ENCODE measurements around the gene ARHGAP29. TPM values are rescaled to one million over a fixed set of nuclear protein-coding genes. Genes with fewer than 3 reads are reported as not detected.
A peak's percentile ranks its signal among the peaks of the same experiment; 100 is the strongest.

ARHGAP29 gene
- total and polyA plus RNA-seq, 8 donors, result 5.1 to 15.8 (median 9.7) TPM

DNA sequence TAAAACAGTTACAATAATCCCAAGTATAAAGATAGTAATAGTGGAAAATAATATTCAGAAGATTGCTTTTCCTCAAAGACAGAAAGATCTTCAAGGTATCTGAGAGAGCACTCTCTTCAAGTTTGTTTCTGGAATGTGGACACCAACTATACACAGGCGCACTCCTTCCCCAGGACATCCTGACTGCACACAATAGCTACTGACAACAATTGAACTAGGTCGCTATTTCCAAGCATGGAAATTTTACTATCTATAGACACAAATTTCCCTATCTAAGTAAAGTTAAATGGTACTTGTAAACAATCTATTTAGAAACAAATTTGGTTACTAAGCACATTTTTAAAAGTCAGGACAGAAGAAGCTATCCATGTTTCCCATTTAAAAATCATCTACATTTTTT is 19.1 kb downstream of the ARHGAP29 start:
- H3K4me1 ChIP-seq, result no peaks in the 10 kb centered on the region
- DNase-seq (no peak), FAIRE-seq (no peak), ATAC-seq (no peak)
- H3K27ac ChIP-seq, result no peak overlapping the region
- TF ChIP-seq, protein P1, sequence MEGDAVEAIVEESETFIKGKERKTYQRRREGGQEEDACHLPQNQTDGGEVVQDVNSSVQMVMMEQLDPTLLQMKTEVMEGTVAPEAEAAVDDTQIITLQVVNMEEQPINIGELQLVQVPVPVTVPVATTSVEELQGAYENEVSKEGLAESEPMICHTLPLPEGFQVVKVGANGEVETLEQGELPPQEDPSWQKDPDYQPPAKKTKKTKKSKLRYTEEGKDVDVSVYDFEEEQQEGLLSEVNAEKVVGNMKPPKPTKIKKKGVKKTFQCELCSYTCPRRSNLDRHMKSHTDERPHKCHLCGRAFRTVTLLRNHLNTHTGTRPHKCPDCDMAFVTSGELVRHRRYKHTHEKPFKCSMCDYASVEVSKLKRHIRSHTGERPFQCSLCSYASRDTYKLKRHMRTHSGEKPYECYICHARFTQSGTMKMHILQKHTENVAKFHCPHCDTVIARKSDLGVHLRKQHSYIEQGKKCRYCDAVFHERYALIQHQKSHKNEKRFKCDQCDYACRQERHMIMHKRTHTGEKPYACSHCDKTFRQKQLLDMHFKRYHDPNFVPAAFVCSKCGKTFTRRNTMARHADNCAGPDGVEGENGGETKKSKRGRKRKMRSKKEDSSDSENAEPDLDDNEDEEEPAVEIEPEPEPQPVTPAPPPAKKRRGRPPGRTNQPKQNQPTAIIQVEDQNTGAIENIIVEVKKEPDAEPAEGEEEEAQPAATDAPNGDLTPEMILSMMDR (IDR thresholded peaks at IDR 0.05), result no peak
- intact Hi-C loops (cut with DNase I), result loop anchor here in 1 of 3 donors (10.0 kb wide), 1 partner anchor 154 kb away; no protein-coding TSS in a partner anchor
- no peaks in the 10 kb centered on the region for H3K9me3 ChIP-seq
- H3K36me3 ChIP-seq, result no peaks in the 10 kb centered on the region
- H3K4me3 ChIP-seq, result no peak overlapping the region
- H3K27me3 ChIP-seq, result peaks cover 0 to 6% (median 0%) of the 10 kb centered on the region in 4 donors
- 79 to 87% methylated on average over 2 of the region's 2 CpGs for WGBS, 2 donors

DNA sequence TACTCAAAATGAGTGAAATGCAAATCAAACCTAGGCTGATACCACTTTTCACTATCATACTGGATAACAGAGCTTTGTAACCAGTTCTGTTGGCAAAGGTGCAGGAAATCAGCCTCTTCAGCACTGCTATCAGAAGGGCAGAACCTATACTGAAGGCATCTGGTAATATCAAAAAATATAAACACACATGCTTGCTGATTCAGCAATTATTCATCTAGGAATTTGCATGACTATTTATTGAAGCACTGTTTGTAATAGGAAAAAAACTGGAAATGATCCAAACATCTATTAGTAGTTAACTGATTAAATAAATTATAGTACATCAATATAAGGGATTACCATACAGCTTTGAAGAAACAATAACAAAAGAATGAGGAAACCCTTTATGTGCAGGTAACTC is 21.4 kb downstream of the ARHGAP29 start:
- intact Hi-C loops (cut with DNase I), result loop anchor here in 1 of 3 donors (10.0 kb wide), 1 partner anchor 151 kb away; no protein-coding TSS in a partner anchor
- no peak for ATAC-seq
- Histone ChIP-seq H3K36me3 (no peaks in the 10 kb centered on the region), H3K4me1 (no peaks in the 10 kb centered on the region), H3K4me3 (no peak overlapping the region), H3K27ac (no peak overlapping the region), H3K27me3 (peaks cover 0 to 6% (median 0%) of the 10 kb centered on the region in 4 donors), H3K9me3 (no peaks in the 10 kb centered on the region)
- DNase-seq, result no peak
- FAIRE-seq, result no peak
- TF ChIP-seq, protein P1 (IDR thresholded peaks at IDR 0.05), result no peak

DNA sequence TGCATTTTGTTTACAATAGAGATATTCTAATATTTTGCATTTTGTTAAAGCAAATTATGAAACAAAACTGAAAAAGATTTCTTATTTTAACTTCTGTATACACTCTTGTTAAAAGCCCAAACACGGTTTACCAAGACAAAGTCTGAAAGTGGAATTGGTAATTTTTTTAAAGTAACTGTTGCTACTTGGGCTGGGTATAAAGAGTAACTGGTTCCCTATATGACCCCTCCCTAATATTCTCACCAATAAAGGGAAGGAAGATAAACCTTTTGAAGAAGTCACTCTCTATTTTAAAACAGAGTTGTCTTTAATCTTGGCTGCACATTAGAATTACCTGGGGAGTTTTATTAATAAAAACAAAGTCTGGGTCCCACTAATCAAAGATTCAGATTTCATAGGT is 27.4 kb downstream of the ARHGAP29 start:
- intact Hi-C loops (cut with DNase I), result loop anchor here in 1 of 3 donors (10.0 kb wide), 1 partner anchor 145 kb away; no protein-coding TSS in a partner anchor
- WGBS, 2 donors, result 94 to 98% methylated on average over 1 of the region's 1 CpG
- H3K36me3 ChIP-seq, result peaks cover 0 to 6% (median 0%) of the 10 kb centered on the region in 3 donors
- H3K27ac ChIP-seq, result no peak overlapping the region
- H3K9me3 ChIP-seq, result no peaks in the 10 kb centered on the region
- H3K4me3 ChIP-seq, result no peak overlapping the region
- no peak for DNase-seq
- H3K4me1 ChIP-seq, result no peaks in the 10 kb centered on the region
- TF ChIP-seq, protein P1 (IDR thresholded peaks at IDR 0.05), result no peak
- no peak for ATAC-seq
- no peak for FAIRE-seq
- H3K27me3 ChIP-seq, result peaks cover 0 to 2% (median 0%) of the 10 kb centered on the region in 4 donors

DNA sequence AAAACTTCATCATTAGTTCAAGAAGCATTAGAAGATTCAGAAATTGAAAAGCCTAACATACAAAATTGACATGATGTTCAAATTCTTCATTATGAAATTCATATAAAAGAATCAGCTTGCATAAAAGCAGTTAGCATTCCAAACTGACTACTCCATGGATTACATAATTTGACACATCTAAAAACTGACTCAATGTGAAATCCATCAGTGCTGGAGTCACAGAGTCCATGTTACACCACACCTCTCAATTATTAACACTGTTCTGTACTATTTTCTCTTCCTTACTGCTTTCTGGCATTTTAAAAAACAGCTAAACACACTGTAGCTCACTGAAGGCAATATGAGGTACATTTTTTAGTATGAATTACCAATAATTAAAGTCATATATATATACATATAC is 28.0 kb downstream of the ARHGAP29 start:
- Histone ChIP-seq H3K4me3 (no peak overlapping the region), H3K27me3 (no peaks in the 10 kb centered on the region), H3K27ac (no peak overlapping the region), H3K4me1 (no peaks in the 10 kb centered on the region), H3K9me3 (no peaks in the 10 kb centered on the region), H3K36me3 (peaks cover 0 to 9% (median 0%) of the 10 kb centered on the region in 3 donors)
- TF ChIP-seq, protein P1 (IDR thresholded peaks at IDR 0.05), result no peak
- DNase-seq (no peak), FAIRE-seq (no peak), ATAC-seq (peak in 2 of 4 donors; percentile 25 to 40)
- intact Hi-C loops (cut with DNase I), result no loop called here

DNA sequence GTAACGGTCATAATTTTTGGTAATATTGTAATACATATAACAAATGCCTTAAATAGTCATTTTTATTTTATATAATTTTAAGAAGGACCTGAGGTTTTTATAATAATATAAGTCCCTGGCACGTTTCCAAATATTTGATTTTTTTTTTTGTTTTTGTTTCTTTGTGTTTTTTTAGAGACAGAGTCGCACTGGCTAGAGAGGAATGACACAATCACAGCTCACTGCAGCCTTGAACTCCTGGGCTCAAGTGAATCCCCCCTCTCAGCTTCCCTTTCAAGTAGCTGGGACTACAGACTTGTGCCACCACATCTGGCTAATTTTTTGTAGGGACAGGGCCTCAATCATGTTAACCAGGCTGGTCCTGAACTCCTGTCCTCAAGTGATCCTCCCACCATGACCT is 29.7 kb downstream of the ARHGAP29 start:
- intact Hi-C loops (cut with DNase I), result no loop called here
- FAIRE-seq (no peak), ATAC-seq (no peak), DNase-seq (no peak)
- WGBS, 2 donors, result 62 to 67% methylated on average over 3 of the region's 3 CpGs
- H3K4me3 ChIP-seq, result no peak overlapping the region
- peaks cover 0 to 16% (median 0%) of the 10 kb centered on the region in 3 donors for H3K36me3 ChIP-seq
- no peaks in the 10 kb centered on the region for H3K4me1 ChIP-seq
- no peaks in the 10 kb centered on the region for H3K27me3 ChIP-seq
- H3K9me3 ChIP-seq, result no peaks in the 10 kb centered on the region
- H3K27ac ChIP-seq, result no peak overlapping the region
- TF ChIP-seq, protein P1 (IDR thresholded peaks at IDR 0.05), result no peak

Measured in pancreas (tissue), 10 donors.